ENCODE results near the gene MACROD2. TPM values are rescaled to one million over a fixed set of nuclear protein-coding genes. Genes with fewer than 3 reads are reported as not detected.

The MACROD2 gene
- total and polyA plus RNA-seq, 4 donors: 13.0 to 67.1 (median 20.7) TPM

DNA sequence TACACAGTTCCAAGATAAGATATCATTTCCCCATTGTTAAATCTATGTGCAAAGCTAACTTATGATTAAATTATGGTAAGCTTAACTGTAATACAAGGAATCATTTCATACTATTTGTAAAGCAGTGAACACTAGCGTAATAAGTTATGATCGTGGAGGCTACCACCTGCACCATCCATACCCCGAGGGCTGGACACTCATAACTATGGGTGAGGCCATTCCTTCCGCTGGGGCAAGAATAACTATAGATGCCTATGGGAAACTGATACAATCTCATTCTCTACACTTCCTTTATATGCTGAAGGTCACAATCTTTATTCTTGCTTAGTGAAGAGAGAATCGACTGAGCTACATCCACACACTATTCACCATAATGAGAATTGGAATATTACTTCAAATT, 1258.1 kb downstream of the MACROD2 start:
- DNase-seq: no peak
- Histone ChIP-seq H3K27me3 (ENCODE audit: control insufficient read depth in 3 of 3, insufficient read depth in 3 of 3, low read length in 2 of 3) (no peaks in the 10 kb centered on the region), H3K9me3 (ENCODE audit: control insufficient read depth in 4 of 4, insufficient read depth in 3 of 4, low read length in 3 of 4) (no peaks in the 10 kb centered on the region), H3K36me3 (ENCODE audit: control insufficient read depth in 4 of 4, insufficient read depth in 4 of 4, low read length in 4 of 4) (no peaks in the 10 kb centered on the region), H3K4me1 (ENCODE audit: control insufficient read depth in 5 of 5, insufficient read depth in 5 of 5, low read length in 5 of 5) (no peaks in the 10 kb centered on the region), H3K27ac (ENCODE audit: low read depth in 1 of 2, low read length in 1 of 2) (no peak overlapping the region), H3K9ac (ENCODE audit: insufficient read depth in 1 of 2, low read length in 2 of 2) (no peak overlapping the region), H3K4me3 (no peak overlapping the region)
- TF ChIP-seq, protein P1, sequence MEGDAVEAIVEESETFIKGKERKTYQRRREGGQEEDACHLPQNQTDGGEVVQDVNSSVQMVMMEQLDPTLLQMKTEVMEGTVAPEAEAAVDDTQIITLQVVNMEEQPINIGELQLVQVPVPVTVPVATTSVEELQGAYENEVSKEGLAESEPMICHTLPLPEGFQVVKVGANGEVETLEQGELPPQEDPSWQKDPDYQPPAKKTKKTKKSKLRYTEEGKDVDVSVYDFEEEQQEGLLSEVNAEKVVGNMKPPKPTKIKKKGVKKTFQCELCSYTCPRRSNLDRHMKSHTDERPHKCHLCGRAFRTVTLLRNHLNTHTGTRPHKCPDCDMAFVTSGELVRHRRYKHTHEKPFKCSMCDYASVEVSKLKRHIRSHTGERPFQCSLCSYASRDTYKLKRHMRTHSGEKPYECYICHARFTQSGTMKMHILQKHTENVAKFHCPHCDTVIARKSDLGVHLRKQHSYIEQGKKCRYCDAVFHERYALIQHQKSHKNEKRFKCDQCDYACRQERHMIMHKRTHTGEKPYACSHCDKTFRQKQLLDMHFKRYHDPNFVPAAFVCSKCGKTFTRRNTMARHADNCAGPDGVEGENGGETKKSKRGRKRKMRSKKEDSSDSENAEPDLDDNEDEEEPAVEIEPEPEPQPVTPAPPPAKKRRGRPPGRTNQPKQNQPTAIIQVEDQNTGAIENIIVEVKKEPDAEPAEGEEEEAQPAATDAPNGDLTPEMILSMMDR (IDR thresholded peaks at IDR 0.05; ENCODE audit: control extremely low read depth, extremely low read depth): no peak
- WGBS, 2 donors: 92 to 94% methylated on average over 5 of the region's 5 CpGs
- no peak for ATAC-seq (ENCODE audit: insufficient read depth, low FRiP score)

DNA sequence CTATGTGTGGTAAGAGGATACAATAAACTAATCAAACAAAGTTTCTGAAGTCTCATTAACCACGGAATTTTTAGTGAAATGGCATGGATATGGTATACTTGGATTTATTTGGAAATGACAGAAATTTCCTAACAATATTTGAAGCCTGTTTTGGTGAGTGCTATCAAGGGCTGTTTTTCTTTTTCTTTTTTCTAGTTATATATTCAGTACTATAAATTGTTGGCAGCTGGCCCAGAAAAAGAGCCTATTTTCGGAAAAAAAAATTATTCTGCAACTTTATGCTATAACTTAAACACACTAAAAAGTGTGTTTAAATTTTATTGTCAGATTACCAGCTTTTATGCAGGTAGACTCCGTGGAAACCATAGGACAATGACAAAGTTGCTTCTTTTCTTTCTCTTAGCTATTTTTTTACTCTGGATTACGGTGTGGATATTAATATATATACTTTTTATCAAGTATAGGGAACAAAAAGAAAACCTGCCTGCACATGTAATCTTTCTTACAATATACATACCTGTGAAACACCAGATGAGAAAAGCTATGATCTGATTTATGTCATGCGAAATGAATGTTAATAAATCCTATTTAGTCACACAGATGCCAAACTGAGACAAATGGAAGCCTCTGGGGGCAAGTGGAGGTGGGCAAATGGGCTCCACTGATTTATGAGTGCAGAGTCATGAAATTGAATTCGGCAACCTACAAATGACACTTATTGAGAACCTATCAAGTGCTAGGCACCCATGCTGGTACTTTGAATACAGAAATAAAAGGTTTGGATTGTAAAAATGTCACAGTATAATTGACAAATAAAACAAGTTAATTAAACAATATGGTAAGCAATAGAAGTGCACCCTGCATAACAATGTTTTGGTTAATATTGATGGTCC, 1261.6 kb downstream of the MACROD2 start:
- ATAC-seq (ENCODE audit: insufficient read depth, low FRiP score) (no peak), DNase-seq (peak in 2 of 3 donors; percentile 61 to 67)
- Histone ChIP-seq H3K36me3 (ENCODE audit: control insufficient read depth in 4 of 4, insufficient read depth in 4 of 4, low read length in 4 of 4) (no peaks in the 10 kb centered on the region), H3K9ac (ENCODE audit: insufficient read depth in 1 of 2, low read length in 2 of 2) (no peak overlapping the region), H3K27me3 (ENCODE audit: control insufficient read depth in 3 of 3, insufficient read depth in 3 of 3, low read length in 2 of 3) (no peaks in the 10 kb centered on the region), H3K4me3 (no peak overlapping the region), H3K4me1 (ENCODE audit: control insufficient read depth in 5 of 5, insufficient read depth in 5 of 5, low read length in 5 of 5) (no peaks in the 10 kb centered on the region), H3K9me3 (ENCODE audit: control insufficient read depth in 4 of 4, insufficient read depth in 3 of 4, low read length in 3 of 4) (no peaks in the 10 kb centered on the region), H3K27ac (ENCODE audit: low read depth in 1 of 2, low read length in 1 of 2) (no peak overlapping the region)
- 64 to 77% methylated on average over 6 of the region's 6 CpGs for WGBS, 2 donors
- TF ChIP-seq, protein P1 (IDR thresholded peaks at IDR 0.05; ENCODE audit: control extremely low read depth, extremely low read depth): no peak

DNA sequence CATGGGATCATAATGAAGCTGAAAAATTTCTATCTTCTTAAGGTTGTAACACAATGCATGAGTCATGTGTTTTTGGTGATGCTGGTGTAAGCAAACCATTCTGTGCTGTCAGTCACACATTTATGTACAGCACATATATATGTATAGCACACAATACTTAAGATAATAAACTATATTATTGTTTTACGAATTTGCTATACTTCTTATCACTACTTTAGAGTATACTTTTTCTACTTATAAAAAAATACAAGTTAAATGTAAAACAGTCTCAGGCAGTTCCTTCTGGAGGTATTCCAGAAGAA, 1262.2 kb downstream of the MACROD2 start:
- Histone ChIP-seq H3K36me3 (ENCODE audit: control insufficient read depth in 4 of 4, insufficient read depth in 4 of 4, low read length in 4 of 4) (no peaks in the 10 kb centered on the region), H3K4me1 (ENCODE audit: control insufficient read depth in 5 of 5, insufficient read depth in 5 of 5, low read length in 5 of 5) (no peaks in the 10 kb centered on the region), H3K9ac (ENCODE audit: insufficient read depth in 1 of 2, low read length in 2 of 2) (no peak overlapping the region), H3K27me3 (ENCODE audit: control insufficient read depth in 3 of 3, insufficient read depth in 3 of 3, low read length in 2 of 3) (no peaks in the 10 kb centered on the region), H3K9me3 (ENCODE audit: control insufficient read depth in 4 of 4, insufficient read depth in 3 of 4, low read length in 3 of 4) (no peaks in the 10 kb centered on the region), H3K27ac (ENCODE audit: low read depth in 1 of 2, low read length in 1 of 2) (no peak overlapping the region), H3K4me3 (no peak overlapping the region)
- WGBS, 2 donors: 82 to 88% methylated on average over 1 of the region's 1 CpG
- TF ChIP-seq, protein P1 (IDR thresholded peaks at IDR 0.05; ENCODE audit: control extremely low read depth, extremely low read depth): no peak
- DNase-seq: no peak
- ATAC-seq (ENCODE audit: insufficient read depth, low FRiP score): no peak

Measured in lung (tissue), 12 donors.